Natural killer cell treated with Interleukin-12 subunit alpha and Interleukin-12 subunit beta and Interleukin-15 and Interleukin-18, amount 100 ng/mL, for 72 hours (primary cell): ENCODE data around the gene SLCO1B1. TPM values are rescaled to one million over a fixed set of nuclear protein-coding genes. Genes with fewer than 3 reads are reported as not detected.
"Not testable (repeated sequence)": the region's sequence is repeated elsewhere in the genome, so short reads cannot be mapped to it uniquely, and the experiment has no call there.

Source experiments
- ATAC-seq, 2 donors: fragments of 150-1000 bp; cut with Tn5 transposase in 1 of 2; sonication (Bioruptor Pico), chemical (Tn5 transposase) in 1 of 2; 2 replicates each; pipeline ENCODE4 v1.10.0; 2021
- DNase-seq: peaks from one replicate; pipeline ENCODE4 v3.0.0; 2022; ENCODE audit warnings: low spot score
- H3K27ac Mint-ChIP-seq, 2 donors: 1 replicate in 1 of 2; 2 replicates in 1 of 2; pipeline ENCODE4 v1.8.0; 2022; ENCODE audit warnings: mixed read lengths in 2 of 2, mild to moderate bottlenecking in 1 of 2, moderate library complexity in 1 of 2
- H3K27me3 Mint-ChIP-seq, 2 donors: 1 replicate in 1 of 2; 2 replicates in 1 of 2; pipeline ENCODE4 v1.8.0; 2022; ENCODE audit warnings: mixed read lengths in 2 of 2
- H3K36me3 Mint-ChIP-seq: one replicate; pipeline ENCODE4 v1.8.0; 2022; ENCODE audit warnings: mixed read lengths
- H3K4me1 Mint-ChIP-seq, 2 donors: 1 replicate in 1 of 2; 2 replicates in 1 of 2; pipeline ENCODE4 v1.8.0; 2022; ENCODE audit warnings: low read depth in 2 of 2, mixed read lengths in 2 of 2, mild to moderate bottlenecking in 1 of 2
- H3K4me3 Mint-ChIP-seq: one replicate; pipeline ENCODE4 v1.8.0; 2022; ENCODE audit warnings: mixed read lengths
- H3K9me3 Mint-ChIP-seq: 2 replicates; pipeline ENCODE4 v1.8.0; 2022; ENCODE audit warnings: mixed read lengths
- total RNA-seq, 2 donors: library from RNA; stranded (reverse); gene quantifications; one replicate each; pipeline ENCODE4 v1.2.3, GENCODE V29; 2022

SLCO1B1 gene, protein sequence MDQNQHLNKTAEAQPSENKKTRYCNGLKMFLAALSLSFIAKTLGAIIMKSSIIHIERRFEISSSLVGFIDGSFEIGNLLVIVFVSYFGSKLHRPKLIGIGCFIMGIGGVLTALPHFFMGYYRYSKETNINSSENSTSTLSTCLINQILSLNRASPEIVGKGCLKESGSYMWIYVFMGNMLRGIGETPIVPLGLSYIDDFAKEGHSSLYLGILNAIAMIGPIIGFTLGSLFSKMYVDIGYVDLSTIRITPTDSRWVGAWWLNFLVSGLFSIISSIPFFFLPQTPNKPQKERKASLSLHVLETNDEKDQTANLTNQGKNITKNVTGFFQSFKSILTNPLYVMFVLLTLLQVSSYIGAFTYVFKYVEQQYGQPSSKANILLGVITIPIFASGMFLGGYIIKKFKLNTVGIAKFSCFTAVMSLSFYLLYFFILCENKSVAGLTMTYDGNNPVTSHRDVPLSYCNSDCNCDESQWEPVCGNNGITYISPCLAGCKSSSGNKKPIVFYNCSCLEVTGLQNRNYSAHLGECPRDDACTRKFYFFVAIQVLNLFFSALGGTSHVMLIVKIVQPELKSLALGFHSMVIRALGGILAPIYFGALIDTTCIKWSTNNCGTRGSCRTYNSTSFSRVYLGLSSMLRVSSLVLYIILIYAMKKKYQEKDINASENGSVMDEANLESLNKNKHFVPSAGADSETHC
- not detected for total RNA-seq

DNA sequence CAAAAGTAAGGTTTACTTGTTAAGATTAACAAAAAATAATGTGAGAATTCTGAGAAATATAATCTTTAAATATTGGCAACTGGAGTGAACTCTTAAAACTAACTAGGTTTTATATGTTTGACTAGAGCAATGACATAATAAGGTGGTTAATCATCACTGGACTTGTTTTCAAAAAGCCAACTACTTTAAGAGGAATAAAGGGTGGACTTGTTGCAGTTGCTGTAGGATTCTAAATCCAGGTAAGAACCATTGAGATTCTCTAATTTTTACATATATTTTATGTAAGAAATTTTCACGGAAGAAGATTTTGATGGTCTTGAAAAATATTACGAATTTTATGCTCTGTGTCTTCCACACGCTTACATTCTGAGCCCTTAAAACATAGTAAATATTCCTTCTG is at the start of gene SLCO1B1:
TSS of gene SLCO1B1 (plus strand) at position 197 of the 400 bp plus-strand sequence. CDS start 10,381 bp downstream, outside the sequence.
- H3K4me1 Mint-ChIP-seq = no peaks in the 10 kb centered on the region
- no peak within 1 kb of the TSS for H3K27ac Mint-ChIP-seq
- DNase-seq (no peak), ATAC-seq (no peak)
- no peak within 1 kb of the TSS for H3K4me3 Mint-ChIP-seq
- no peaks in the 10 kb centered on the region for H3K36me3 Mint-ChIP-seq
- peaks cover 8% of the 10 kb centered on the region for H3K9me3 Mint-ChIP-seq
- no peaks in the 10 kb centered on the region for H3K27me3 Mint-ChIP-seq

DNA sequence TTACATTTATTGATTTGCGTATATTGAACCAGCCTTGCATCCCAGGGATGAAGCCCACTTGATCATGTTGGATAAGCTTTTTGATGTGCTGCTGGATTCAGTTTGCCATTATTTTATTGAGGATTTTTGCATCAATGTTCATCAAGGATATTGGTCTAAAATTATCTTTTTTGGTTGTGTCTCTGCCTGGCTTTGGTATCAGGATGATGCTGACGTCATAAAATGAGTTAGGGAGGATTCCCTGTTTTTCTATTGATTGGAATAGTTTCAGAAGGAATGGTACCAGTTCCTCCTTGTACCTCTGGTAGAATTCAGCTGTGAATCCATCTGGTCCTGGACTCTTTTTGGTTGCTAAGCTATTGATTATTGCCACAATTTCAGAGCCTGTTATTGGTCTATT is 46.2 kb upstream of the SLCO1B1 start:
- not testable (repeated sequence) for H3K4me1 Mint-ChIP-seq, H3K4me3 Mint-ChIP-seq, H3K27me3 Mint-ChIP-seq, ATAC-seq, DNase-seq, H3K36me3 Mint-ChIP-seq, H3K27ac Mint-ChIP-seq
- H3K9me3 Mint-ChIP-seq = peaks cover 15% of the 10 kb centered on the region

DNA sequence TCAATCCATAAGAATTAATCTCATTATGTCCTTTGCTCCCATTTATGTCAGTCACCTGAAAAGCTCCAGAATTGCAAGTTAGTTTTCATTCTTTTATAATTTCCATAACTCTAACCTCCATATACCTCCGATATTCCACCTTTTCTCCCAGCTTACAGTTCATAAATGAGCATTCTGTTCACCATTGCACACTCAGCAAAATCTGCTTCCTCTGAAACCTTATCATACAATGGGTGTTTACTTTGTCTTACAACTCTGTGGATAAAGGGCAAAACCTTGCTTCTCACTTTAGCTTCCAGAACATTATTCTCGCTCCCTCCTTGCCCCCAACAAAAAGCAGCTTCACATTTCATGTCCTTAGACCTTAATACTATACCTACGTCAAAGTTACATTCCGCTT is 19.3 kb upstream of the SLCO1B1 start:
- H3K27me3 Mint-ChIP-seq = no peaks in the 10 kb centered on the region
- H3K36me3 Mint-ChIP-seq = no peaks in the 10 kb centered on the region
- H3K9me3 Mint-ChIP-seq = peaks cover 13% of the 10 kb centered on the region
- H3K4me1 Mint-ChIP-seq = no peaks in the 10 kb centered on the region
- H3K4me3 Mint-ChIP-seq = no peak overlapping the region
- H3K27ac Mint-ChIP-seq = no peak overlapping the region
- DNase-seq (no peak), ATAC-seq (no peak)

DNA sequence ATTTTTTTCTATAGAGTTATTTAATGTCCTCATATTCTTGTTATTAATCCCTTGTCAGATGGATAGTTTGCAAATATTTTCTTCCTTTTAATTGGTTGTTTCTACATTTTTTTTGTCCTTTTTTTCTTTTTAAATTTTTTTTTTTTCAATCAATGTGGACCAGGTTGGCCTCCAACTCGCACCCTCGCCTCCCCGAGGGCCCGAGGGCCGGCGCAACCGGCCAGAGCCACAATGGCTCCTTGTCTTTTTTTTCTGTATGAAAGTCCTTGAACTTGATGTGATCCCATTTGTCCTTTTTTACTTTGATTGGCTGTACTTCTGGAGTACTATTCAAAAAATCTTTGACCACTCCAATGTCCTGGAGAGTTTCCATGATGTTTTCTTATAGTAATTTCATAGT is 17.7 kb upstream of the SLCO1B1 start:
- ATAC-seq = no peak
- Mint-ChIP-seq H3K4me3 (no peak overlapping the region), H3K4me1 (no peaks in the 10 kb centered on the region), H3K27ac (no peak overlapping the region), H3K9me3 (peaks cover 22% of the 10 kb centered on the region), H3K36me3 (no peaks in the 10 kb centered on the region), H3K27me3 (no peaks in the 10 kb centered on the region)
- no peak for DNase-seq

DNA sequence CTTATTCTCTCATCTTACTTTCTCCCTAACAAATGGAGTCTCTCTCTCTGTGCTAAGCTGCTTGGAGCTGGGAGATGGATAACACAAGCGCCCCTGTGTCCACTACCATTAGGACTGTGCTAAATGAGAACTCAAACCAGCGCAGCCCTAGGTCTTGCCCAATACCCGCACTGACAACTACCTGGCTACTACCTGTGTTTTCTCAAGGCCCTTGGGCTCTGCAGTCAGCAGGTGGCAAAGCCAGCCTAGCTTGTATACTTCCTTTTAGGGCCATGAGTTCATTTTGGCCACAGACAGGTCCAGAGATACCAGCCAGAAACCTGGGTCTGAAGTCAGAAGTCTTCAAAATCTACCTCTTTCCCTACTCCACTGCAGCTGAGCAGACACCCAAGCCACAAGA is 13.0 kb upstream of the SLCO1B1 start:
- peaks cover 19% of the 10 kb centered on the region for H3K9me3 Mint-ChIP-seq
- no peak overlapping the region for H3K27ac Mint-ChIP-seq
- no peaks in the 10 kb centered on the region for H3K36me3 Mint-ChIP-seq

DNA sequence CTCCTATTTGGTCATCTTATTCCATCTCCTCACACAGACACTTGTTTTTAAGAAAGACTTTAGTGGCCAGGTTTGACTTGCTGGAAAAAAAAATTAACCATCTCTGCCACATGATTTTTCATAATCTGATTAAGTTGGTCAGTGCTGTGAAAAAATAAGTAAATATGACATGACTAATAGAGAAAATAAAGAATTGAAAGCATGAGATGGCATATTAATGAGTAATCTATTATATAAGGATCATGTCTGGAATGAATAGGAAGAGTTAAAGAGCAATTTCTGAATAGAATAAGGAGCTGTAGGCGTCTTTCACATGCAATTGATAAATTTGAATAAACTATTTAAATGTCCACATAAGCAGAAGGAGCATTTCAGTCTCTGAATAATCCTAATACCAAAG is 12.2 kb upstream of the SLCO1B1 start:
- Mint-ChIP-seq H3K4me3 (no peak overlapping the region), H3K9me3 (peaks cover 19% of the 10 kb centered on the region), H3K36me3 (no peaks in the 10 kb centered on the region), H3K27ac (no peak overlapping the region), H3K4me1 (no peaks in the 10 kb centered on the region), H3K27me3 (no peaks in the 10 kb centered on the region)
- DNase-seq (no peak), ATAC-seq (no peak)

More for the DNA sequence above, 13.0 kb upstream of the SLCO1B1 start:
- H3K27me3 Mint-ChIP-seq = no peaks in the 10 kb centered on the region
- ATAC-seq = no peak
- H3K4me3 Mint-ChIP-seq = no peak overlapping the region
- no peak for DNase-seq
- no peaks in the 10 kb centered on the region for H3K4me1 Mint-ChIP-seq

DNA sequence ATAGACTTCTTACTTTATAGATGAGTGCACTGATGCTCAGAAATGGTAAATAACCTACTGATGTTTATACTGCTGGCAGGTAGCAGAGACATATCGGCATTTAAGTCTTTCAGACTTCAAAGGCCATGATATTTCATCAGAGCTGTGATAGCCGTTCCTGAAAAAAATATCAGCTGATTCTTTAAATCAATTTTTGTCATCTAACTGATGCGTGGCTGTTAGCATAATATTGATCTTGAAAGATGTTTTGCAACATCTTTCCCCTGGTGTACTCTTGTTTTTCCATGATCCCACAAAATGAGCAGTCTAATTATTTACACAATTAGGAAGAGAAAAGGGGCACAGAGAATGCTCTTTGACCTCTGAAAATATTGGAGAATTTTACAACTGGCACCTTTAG is 1.6 kb upstream of the SLCO1B1 start:
- no peak overlapping the region for H3K27ac Mint-ChIP-seq
- no peak for DNase-seq
- no peaks in the 10 kb centered on the region for H3K4me1 Mint-ChIP-seq
- no peak for ATAC-seq
- no peaks in the 10 kb centered on the region for H3K36me3 Mint-ChIP-seq
- H3K4me3 Mint-ChIP-seq = no peak overlapping the region
- no peaks in the 10 kb centered on the region for H3K27me3 Mint-ChIP-seq
- H3K9me3 Mint-ChIP-seq = peaks cover 9% of the 10 kb centered on the region

DNA sequence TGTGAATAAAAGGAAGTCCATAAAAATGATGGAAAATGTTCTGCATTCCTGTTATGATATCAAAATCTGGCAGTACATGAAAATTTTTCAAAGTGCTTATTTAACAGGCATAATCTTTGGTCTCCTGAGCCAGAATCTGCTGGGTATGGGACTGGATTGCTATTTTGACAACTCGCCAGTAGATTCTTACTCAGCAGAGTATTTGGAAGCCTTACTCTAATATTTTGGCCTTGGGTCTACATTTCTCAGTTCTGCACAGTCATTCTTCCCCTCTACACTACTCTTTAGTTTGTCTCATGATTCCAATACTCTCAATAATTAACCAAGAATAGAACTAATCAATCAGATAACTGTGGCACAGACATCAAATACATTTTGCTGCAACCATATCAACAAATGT is 1.1 kb upstream of the SLCO1B1 start:
- Mint-ChIP-seq H3K36me3 (no peaks in the 10 kb centered on the region), H3K9me3 (peaks cover 8% of the 10 kb centered on the region), H3K4me3 (no peak overlapping the region), H3K4me1 (no peaks in the 10 kb centered on the region), H3K27me3 (no peaks in the 10 kb centered on the region), H3K27ac (no peak overlapping the region)
- DNase-seq = no peak
- ATAC-seq = no peak

DNA sequence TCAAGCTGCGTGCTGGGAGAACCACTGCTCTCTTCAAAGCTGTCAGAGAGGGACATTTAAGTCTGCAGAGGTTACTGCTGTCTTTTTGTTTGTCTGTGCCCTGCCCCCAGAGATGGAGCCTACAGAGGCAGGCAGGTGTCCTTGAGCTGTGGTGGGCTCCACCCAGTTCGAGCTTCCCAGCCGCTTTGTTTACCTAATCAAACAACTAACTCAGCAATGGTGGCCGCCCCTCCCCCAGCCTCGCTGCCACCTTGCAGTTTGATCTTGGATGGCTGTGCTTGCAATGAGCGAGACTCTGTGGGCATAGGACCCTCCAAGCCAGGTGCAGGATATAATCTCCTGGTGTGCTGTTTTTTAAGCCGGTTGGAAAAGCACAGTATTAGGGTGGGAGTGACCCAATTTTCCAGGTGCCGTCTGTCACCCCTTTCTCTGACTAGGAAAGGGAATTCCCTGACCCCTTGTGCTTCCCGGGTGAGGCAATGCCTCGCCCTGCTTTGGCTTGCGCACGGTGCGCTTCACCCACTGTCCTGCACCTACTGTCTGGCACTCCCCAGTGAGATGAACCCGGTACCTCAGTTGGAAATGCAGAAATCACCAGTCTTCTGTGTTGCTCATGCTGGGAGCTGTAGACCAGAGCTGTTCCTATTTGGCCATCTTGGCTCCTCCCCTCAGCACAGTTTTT is 6.5 kb downstream of the SLCO1B1 start:
- H3K36me3 Mint-ChIP-seq, H3K4me1 Mint-ChIP-seq: not testable (repeated sequence)

DNA sequence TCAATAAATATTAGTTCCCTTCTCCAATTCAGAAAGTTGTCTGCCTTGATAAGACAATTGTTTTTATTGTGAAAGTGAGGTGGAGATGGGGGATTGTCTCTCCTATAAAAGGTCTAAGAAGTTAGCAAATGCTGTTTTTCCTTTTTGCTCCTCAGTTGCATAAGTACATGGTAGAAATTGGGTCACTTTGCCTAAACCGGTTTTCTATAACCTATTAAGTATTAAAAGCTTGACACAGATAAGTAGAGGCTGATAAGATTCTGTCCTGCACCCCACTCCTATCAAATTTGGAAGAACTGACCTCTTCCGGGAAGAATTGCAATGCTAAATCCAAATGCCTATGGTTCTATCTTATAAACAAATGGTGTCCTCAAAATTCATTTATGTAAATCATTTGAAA is 7.0 kb downstream of the SLCO1B1 start:
- Mint-ChIP-seq H3K36me3 (peaks cover 5% of the 10 kb centered on the region), H3K9me3 (peaks cover 14% of the 10 kb centered on the region), H3K4me3 (no peak overlapping the region), H3K27ac (no peak overlapping the region), H3K4me1 (no peaks in the 10 kb centered on the region), H3K27me3 (no peaks in the 10 kb centered on the region)
- DNase-seq (no peak), ATAC-seq (no peak)

More for the DNA sequence above, 6.5 kb downstream of the SLCO1B1 start:
- not testable (repeated sequence) for DNase-seq, H3K4me3 Mint-ChIP-seq, H3K27ac Mint-ChIP-seq, H3K27me3 Mint-ChIP-seq, ATAC-seq
- peaks cover 14% of the 10 kb centered on the region for H3K9me3 Mint-ChIP-seq

DNA sequence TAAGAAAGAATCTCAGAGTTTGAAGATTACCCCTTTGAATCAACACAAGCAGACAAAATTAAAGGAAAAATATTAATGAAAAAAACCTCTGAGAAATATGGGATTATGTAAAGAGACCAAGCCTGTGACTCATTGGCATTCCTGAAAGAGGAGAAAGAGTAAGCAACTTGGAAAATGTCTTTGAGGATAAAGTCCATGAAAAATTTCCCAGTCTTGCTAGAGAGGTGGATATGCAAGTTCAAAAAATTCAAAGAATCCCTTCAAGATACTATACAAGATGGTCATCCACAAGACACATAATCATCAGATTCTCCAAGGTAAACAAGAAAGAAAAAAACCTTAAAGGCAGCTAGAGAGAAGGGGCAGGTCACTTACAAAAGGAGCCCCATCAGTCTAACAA is 13.3 kb downstream of the SLCO1B1 start:
- Mint-ChIP-seq H3K27me3 (no peaks in the 10 kb centered on the region), H3K4me3 (no peak overlapping the region), H3K4me1 (no peaks in the 10 kb centered on the region), H3K9me3 (peaks cover 5% of the 10 kb centered on the region), H3K36me3 (no peaks in the 10 kb centered on the region), H3K27ac (no peak overlapping the region)
- DNase-seq (no peak), ATAC-seq (no peak)

DNA sequence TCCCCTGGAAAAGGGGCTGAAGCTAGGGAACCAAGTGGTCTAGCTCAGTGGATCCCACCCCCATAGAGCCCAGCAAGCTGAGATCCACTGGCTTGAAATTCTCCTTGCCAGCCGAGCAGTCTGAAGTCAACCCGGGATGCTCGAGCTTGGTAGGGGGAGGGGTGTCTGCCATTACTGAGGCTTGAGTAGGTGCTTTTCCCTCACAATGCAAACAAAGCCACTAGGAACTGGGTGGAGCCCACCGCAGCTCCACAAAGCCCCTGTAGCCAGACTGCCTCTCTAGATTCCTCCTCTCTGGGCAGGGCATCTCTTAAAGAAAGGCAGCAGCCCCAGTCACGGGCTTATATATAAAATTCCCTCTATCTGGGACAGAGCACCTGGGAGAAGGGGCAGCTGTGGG is 18.9 kb downstream of the SLCO1B1 start:
- not testable (repeated sequence) for H3K4me1 Mint-ChIP-seq, H3K36me3 Mint-ChIP-seq, H3K27ac Mint-ChIP-seq, H3K9me3 Mint-ChIP-seq, DNase-seq, H3K27me3 Mint-ChIP-seq, ATAC-seq, H3K4me3 Mint-ChIP-seq

DNA sequence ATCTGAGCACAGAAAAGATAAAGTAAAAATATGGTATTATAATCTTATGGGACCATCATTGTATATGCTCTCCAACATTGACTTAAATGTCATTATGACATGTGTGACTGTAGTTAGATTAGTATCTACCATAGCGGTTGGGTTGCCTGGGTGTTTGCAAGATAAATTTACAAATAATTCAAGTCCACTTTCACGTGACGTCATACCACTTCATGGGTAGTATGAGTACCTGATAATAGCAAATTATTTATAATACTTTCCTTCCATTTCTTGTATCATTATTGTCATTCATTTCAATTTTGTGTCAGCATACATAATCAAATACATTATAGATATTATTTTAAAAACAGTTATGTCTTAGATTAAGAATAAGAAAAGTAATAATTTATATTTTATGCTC is 20.2 kb downstream of the SLCO1B1 start:
- Mint-ChIP-seq H3K4me1 (no peaks in the 10 kb centered on the region), H3K36me3 (no peaks in the 10 kb centered on the region), H3K9me3 (peaks cover 5% of the 10 kb centered on the region), H3K27ac (no peak overlapping the region), H3K4me3 (no peak overlapping the region), H3K27me3 (no peaks in the 10 kb centered on the region)
- ATAC-seq = no peak
- no peak for DNase-seq
